ENCODE results near the gene CEP350. TPM values are rescaled to one million over a fixed set of nuclear protein-coding genes. Genes with fewer than 3 reads are reported as not detected.

Gene CEP350
- total and polyA plus RNA-seq, 2 donors from 2014 or later, result 2.8 to 46.5 TPM

- no peaks in the 10 kb centered on the region for H3K4me1 ChIP-seq (ENCODE audit: control insufficient read depth in 2 of 3, insufficient read depth in 2 of 3, low read depth in 1 of 3, low read length in 3 of 3)
- H3K27me3 ChIP-seq (ENCODE audit: control insufficient read depth, insufficient read depth, low read length), result no peaks in the 10 kb centered on the region
- no peak for TF ChIP-seq CTCF (IDR thresholded peaks at IDR 0.05; ENCODE audit: borderline replicate concordance, extremely low read depth, insufficient read depth)
- no peak for DNase-seq
- H3K27ac ChIP-seq (ENCODE audit: low read depth in 2 of 2, low read length in 2 of 2), result no peak overlapping the region
- intact Hi-C loops (cut with DNase I), result no loop called here
- no peak overlapping the region for H3K9ac ChIP-seq (ENCODE audit: low read length in 3 of 3)
- no peaks in the 10 kb centered on the region for H3K36me3 ChIP-seq (ENCODE audit: control insufficient read depth in 2 of 3, insufficient read depth in 3 of 3, low read length in 3 of 3)
- no peaks in the 10 kb centered on the region for H3K9me3 ChIP-seq (ENCODE audit: control insufficient read depth in 2 of 3, insufficient read depth in 1 of 3, low read length in 3 of 3)
- no peak overlapping the region for H3K4me3 ChIP-seq (ENCODE audit: low read length in 3 of 3)
- FAIRE-seq, result no peak
Measured at GRCh38 chr1:180145446-180145845, 190.8 kb downstream of the CEP350 start.

- Histone ChIP-seq H3K27ac (ENCODE audit: low read depth in 2 of 2, low read length in 2 of 2) (no peak overlapping the region), H3K9me3 (ENCODE audit: control insufficient read depth in 2 of 3, insufficient read depth in 1 of 3, low read length in 3 of 3) (no peaks in the 10 kb centered on the region), H3K27me3 (ENCODE audit: control insufficient read depth, insufficient read depth, low read length) (no peaks in the 10 kb centered on the region), H3K4me1 (ENCODE audit: control insufficient read depth in 2 of 3, insufficient read depth in 2 of 3, low read depth in 1 of 3, low read length in 3 of 3) (peaks cover 0 to 8% (median 5%) of the 10 kb centered on the region in 3 donors), H3K36me3 (ENCODE audit: control insufficient read depth in 2 of 3, insufficient read depth in 3 of 3, low read length in 3 of 3) (no peaks in the 10 kb centered on the region), H3K9ac (ENCODE audit: low read length in 3 of 3) (no peak overlapping the region), H3K4me3 (ENCODE audit: low read length in 3 of 3) (no peak overlapping the region)
- intact Hi-C loops (cut with DNase I), result no loop called here
- DNase-seq (no peak), FAIRE-seq (no peak)
- TF ChIP-seq CTCF (IDR thresholded peaks at IDR 0.05; ENCODE audit: borderline replicate concordance, extremely low read depth, insufficient read depth), result no peak
Measured at GRCh38 chr1:180150982-180151381, 196.4 kb downstream of the CEP350 start.

GRCh38 chr1:180151508-180151907, 196.9 kb downstream of the CEP350 start:
- Histone ChIP-seq H3K36me3 (ENCODE audit: control insufficient read depth in 2 of 3, insufficient read depth in 3 of 3, low read length in 3 of 3) (no peaks in the 10 kb centered on the region), H3K9me3 (ENCODE audit: control insufficient read depth in 2 of 3, insufficient read depth in 1 of 3, low read length in 3 of 3) (no peaks in the 10 kb centered on the region), H3K4me1 (ENCODE audit: control insufficient read depth in 2 of 3, insufficient read depth in 2 of 3, low read depth in 1 of 3, low read length in 3 of 3) (peaks cover 0 to 10% (median 5%) of the 10 kb centered on the region in 3 donors), H3K27me3 (ENCODE audit: control insufficient read depth, insufficient read depth, low read length) (no peaks in the 10 kb centered on the region), H3K27ac (ENCODE audit: low read depth in 2 of 2, low read length in 2 of 2) (no peak overlapping the region), H3K4me3 (ENCODE audit: low read length in 3 of 3) (no peak overlapping the region), H3K9ac (ENCODE audit: low read length in 3 of 3) (no peak overlapping the region)
- TF ChIP-seq CTCF (IDR thresholded peaks at IDR 0.05; ENCODE audit: borderline replicate concordance, extremely low read depth, insufficient read depth), result no peak
- intact Hi-C loops (cut with DNase I), result no loop called here
- FAIRE-seq, result no peak
- no peak for DNase-seq

GRCh38 chr1:180152588-180152987, 198.0 kb downstream of the CEP350 start:
- FAIRE-seq (no peak), DNase-seq (no peak)
- H3K36me3 ChIP-seq (ENCODE audit: control insufficient read depth in 2 of 3, insufficient read depth in 3 of 3, low read length in 3 of 3), result no peaks in the 10 kb centered on the region
- intact Hi-C loops (cut with DNase I), result no loop called here
- no peak overlapping the region for H3K9ac ChIP-seq (ENCODE audit: low read length in 3 of 3)
- H3K4me1 ChIP-seq (ENCODE audit: control insufficient read depth in 2 of 3, insufficient read depth in 2 of 3, low read depth in 1 of 3, low read length in 3 of 3), result peaks cover 0 to 11% (median 10%) of the 10 kb centered on the region in 3 donors
- no peak overlapping the region for H3K27ac ChIP-seq (ENCODE audit: low read depth in 2 of 2, low read length in 2 of 2)
- no peak for TF ChIP-seq CTCF (IDR thresholded peaks at IDR 0.05; ENCODE audit: borderline replicate concordance, extremely low read depth, insufficient read depth)
- H3K4me3 ChIP-seq (ENCODE audit: low read length in 3 of 3), result no peak overlapping the region
- H3K9me3 ChIP-seq (ENCODE audit: control insufficient read depth in 2 of 3, insufficient read depth in 1 of 3, low read length in 3 of 3), result no peaks in the 10 kb centered on the region
- H3K27me3 ChIP-seq (ENCODE audit: control insufficient read depth, insufficient read depth, low read length), result no peaks in the 10 kb centered on the region

All from kidney (tissue), 14 donors.